D341Med (cell line): ENCODE results near the gene SPOCK1.

Source experiments
- DNase-seq: peaks from one replicate; pipeline ENCODE4 v3.0.0; 2012; ENCODE audit warnings: low spot score

Gene SPOCK1

DNA sequence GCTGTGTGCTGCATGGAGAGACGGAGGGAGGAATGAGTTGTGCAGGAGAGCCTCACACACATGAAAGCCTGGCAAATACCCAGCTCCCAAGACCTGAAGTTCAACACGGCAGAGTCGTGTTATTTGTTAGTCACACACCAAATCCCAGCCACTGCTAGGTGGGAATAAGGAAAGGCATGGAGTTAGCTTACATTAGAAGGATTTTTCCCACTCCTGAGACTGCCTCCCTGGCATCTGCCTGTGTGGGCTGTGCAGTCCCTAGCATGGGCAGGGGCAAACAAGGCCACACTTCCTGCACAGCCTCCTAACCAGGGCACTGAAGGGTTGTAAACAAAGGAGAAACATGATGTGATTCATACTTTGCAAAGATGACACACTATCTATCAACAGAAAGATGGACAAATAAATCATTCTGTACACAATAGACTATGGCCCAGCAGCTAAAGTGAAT, 306.8 kb downstream of the SPOCK1 start:
- DNase-seq: no peak

DNA sequence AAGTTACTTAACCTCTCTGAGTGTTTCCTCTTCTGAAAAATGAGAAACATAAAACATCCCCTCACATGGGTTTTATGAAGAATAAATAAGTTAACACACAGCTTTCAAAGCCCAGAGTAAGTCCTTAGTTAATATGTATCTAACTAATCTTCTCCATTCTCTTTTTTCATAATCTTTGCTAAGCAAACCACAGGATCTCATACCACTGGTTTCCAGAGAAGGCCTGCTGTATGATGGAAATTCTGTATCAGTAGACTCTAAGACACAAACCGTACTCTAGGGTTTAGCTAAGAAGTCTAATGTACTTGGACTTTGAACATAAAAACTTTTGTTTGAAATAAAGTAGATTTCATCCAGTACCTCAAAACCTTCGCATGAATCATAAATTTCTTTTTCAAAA, 307.9 kb downstream of the SPOCK1 start:
- no peak for DNase-seq

DNA sequence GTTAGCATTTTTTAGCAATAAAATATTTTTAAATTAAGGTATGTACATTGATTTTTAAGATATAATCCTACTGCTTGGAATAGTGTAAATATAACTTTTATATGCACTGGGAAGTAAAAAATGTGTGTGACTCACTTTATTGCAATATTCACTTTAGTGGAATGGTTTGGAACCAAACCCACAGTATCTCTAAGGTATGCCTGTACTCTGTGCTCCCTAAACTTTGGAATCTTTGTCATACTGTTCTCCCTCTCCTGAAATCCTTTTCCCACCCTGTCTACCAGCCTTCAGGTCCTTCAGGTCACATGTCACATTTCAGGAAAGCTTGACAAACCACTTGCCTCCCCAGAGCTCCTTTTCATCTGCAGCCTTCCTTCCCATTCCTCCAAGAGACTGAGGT, 308.7 kb downstream of the SPOCK1 start:
- no peak for DNase-seq

DNA sequence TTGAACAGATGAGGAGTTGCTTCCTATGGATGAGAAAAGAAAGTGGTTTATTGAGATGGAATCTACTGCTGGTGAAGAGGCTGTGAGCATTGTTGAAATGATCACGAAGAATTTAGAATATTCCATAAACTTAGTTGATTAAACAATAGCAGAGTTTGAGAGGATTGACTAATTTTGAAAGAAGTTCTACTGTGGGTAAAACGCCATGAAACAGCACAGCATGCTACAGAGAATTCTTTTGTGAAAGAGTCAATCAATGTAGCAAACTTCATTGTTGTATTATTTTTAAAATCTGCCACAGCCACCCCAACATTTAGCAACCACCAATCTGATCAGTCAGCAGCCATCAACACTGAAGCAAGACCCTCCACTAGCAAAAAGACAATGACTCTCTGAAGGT, 309.1 kb downstream of the SPOCK1 start:
- DNase-seq: no peak

DNA sequence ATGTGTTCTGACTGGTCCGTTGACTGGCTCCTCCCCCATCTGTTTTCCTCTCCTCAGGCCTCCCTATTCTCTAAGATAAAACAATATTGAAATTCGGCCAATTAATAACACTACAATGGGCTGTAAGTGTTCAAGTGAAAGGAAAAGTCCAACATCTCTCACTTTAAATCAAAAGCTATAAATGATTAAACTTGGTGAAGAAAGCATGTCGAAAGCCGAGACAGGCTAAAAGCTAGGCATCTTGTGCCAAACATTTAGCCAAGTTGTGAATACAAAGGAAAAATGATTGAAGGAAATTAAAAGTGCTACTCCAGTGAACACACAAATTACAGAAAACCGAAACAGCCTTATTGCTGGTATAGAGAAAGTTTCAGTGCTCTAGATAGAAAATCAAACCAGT, 310.6 kb downstream of the SPOCK1 start:
- no peak for DNase-seq

DNA sequence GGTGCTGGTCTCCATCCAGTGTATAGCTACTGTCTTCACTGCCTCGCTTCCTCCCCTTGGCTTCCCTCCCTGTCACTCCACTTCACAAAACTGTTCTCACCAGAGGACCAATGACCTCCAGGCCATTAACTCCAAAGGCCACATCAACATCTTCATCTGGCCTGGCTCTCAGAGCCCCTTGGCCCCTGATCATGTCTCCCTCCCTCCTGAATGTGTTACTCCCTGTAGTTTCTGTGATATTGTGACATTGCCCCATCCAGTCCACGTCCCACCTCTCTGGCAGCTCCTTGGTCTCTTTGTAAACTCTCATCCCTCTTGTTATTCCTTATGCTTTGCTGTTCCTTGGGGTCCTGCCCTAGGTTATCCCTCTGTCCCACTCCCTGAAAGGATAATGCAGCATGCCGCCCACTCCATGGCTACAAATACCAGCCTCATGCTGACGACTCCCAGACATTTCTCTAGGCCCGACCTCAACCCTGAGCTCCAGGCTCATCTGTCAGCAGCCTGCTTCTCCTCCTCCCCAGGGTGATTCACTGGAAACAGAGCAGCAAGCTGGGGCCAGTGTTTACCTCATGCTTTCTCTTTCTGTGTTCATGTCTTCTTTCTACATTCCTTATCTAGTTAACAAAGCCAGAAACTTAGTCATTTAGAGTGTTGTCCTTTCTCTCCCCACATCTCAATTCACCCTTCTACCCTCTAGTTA, 312.2 kb downstream of the SPOCK1 start:
- DNase-seq: no peak

DNA sequence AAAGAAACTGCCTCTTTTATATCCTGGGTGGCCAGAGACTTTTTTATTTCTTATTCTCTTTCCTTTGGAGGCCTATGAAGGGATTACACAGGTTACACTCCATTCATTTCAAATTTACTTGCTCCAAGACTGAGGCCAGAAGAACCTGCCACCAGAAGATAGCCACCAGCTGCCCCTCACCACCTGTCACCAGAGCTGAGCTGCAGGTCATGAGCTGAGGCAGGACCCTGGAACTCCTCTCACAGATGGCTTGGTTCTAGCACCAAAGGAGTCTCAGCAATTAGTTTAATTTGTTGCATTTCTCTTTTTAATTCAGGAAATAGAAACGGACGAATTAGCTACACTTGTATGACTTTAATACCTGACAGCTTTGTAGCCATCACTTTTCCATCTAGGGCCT, 313.9 kb downstream of the SPOCK1 start:
- DNase-seq: no peak

DNA sequence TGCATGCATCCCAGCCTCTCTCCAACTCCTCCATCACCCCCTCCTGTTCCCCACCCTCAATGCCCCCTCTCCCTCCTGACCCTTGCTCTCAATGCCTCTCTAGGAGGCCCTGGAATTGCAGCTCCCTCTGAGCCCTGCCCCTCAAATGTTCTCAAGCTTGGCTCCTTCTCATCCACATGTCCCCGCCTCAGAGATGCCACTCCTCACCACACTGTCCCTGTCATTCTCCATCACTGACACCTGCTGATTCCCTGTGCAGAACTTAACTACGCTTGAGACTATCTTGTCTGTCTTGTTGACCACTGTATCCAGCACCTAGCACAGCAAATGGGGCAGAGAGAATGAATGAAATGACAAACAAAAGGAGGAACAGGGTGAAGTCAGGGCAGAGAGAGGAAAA, 314.4 kb downstream of the SPOCK1 start:
- DNase-seq: no peak

DNA sequence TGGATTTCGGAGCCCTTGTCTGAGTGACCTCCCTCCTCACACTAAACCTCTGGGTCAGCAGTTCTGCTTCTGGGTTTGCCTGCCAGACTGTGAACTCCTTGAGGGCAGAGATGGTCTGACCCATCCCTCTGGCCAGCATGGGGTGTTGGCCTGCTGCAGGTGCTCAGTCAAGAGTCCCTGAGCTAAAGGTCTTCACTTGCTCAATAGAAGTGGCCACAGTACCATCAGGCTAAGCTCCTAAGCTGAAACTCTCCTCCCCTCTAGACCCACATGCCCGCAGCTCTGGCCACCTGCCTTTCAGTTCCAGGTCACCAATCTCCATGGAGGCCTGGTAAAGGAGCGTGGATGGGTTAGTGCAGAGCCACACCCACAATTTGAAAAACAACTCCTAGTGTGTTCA, 316.6 kb downstream of the SPOCK1 start:
- DNase-seq: no peak

DNA sequence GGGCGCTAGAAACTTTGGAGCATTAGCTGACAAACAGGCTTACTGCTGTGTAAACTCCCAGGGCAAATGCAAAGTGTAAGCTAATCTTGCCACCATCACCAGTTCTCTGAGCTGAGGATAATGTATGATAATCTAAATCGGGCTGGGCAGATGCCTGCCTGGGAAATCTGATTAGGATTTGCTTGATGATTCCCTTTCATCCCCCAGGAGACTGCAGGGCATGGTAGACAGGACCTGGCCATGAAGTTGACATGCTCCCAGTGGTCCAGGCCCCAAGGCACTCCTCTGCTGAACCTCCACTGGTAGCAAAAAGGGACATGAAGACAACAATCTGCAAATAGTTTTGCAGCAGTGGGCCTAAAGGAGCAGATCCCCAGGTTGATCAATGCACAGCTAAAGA, 317.5 kb downstream of the SPOCK1 start:
- peak; percentile 83 for DNase-seq

DNA sequence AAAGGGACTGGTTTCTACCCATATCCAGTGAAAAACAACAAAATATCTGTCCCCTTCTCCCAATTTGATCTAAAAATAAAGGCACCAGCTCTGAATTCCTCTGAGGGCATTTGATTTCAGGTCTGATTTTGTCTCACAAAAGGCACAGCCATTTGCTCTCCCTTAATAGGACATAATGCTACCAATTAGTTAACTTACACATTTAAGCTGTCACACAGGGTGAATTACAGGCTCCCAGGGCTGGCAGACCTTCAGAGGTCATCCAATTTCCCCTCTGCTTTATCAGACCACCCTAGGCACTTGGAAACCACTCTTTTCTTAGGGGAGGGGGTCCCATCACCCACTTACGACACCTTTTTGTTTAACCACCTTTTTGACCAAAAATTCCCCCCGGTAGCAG, 319.9 kb downstream of the SPOCK1 start:
- DNase-seq: no peak

DNA sequence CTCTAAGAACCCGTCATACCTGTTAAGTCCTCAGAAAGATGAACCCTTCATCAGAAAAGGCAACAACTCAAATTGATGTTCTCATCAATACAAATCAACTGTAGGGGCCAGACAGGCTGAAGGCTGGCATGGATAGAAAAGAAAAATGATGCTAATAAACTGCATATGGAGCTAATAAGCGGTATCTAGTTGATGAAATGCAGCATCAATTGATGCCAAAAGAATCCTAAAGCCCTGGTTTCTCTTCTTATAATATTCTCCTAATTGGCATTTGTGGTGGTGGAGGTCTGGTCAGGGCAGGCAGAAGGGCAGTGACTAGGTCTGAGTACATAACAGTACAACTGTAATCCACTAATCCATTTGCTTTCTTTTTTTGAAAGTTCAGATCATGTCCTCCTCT, 322.5 kb downstream of the SPOCK1 start:
- DNase-seq: no peak

DNA sequence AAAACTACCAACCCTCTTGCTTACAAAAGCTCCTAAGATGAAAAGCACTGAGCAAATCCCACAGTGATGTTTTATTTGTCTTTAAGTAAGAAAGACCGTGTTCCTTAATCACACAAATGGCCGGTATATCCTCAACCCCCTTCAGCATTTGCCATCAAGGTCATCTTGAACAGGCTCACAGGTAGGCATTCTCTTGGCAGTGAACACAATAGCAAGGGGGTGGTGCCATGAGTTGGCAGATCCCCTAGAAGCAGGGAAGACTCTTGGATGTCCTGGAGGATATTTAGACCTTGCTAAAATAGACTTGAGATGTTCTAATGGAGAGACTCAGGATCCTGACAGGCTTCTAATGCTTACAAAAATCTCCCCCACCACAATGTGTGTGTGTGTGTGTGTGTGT, 323.0 kb downstream of the SPOCK1 start:
- DNase-seq: no peak

DNA sequence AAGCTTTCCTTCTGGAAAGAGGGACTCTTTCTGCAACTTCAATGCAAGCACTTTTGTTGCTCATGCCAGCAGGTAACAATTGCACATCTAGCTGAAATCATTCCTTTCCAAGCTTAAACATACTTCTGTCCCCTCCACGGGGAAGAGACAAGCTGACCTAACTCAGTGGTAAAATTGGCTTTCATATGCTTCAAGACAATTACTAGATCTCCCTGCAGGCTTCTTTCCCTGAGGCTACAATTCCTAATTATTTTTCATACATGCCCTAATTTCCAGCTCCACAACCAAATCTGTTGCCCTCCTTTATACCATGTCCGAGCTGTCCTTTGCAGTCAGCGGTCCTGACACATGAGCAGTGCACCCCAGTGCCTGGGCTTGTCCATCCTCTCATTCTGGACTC, 324.9 kb downstream of the SPOCK1 start:
- DNase-seq: no peak

DNA sequence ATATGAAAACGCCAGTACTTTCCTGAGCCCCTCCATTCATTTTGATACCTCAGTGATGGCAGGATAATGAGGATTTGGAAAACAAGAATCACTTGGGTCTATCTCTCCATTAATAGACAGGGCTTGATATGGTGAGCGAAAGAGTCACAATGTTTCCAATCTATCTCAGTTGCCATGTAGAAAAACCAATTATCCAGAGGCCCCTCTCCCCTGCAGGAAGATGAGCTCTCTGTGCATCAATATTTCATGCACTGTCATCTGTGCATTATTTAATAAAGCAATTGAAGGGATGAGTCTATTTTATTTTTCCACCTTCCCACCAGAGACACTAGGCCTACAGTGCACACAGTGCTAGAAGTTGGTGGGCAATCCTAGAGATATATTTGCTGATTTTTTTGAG, 326.9 kb downstream of the SPOCK1 start:
- DNase-seq: no peak

DNA sequence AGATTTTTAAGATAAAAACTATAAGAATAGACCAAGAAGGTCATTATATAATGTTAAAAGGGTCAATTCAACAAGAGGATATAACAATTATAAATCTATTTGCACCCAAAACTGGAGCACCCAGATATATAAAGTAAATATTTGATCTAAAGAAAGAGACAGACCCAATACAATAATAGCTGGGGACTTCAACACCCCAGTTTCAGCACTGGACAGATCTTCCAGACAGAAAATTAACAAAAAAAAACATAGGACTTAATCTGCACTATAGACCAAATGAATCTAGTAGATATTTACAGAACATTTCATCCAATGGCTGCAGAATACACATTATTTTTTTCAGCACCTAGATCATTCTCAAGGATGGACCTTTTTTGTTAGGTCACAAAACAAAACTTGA, 331.9 kb downstream of the SPOCK1 start:
- DNase-seq: no peak

DNA sequence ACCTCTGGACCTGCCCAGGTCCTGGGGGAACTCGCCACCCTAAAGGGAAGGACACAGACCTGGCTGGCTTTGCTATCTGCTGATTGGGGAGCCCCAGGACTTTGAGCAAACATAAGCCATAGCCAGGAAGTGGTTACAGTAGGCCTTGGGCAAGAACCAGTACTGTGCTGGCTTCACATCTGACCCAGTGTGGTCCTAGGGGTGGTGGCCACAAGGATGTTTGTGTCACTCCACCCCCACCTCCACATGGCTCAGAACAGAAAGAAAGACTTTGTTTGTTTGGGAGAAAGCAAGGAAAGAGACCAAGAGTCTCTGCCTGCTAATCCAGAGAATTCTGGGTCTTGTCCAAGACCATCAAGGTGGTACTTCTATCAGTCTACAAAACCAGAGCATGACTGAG, 334.2 kb downstream of the SPOCK1 start:
- no peak for DNase-seq

DNA sequence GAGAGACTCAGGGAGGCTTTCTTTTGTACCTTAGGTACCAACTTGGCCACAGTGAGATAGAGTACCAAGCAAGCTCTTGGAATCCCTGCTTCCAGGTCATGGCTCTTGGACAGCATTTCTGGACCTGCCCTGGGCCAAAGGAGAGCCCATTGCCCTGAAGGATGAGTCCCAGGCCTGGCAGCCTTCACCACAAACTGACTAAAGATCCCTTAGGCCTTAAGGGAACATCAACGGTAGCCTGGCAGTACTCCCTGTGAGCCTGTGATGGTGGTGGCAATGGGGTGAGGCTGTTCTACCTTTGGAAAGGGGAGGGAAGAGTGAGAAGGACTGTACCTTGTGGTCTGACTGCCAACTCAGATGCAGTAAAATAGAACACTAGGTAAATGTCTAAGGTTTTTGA, 334.6 kb downstream of the SPOCK1 start:
- DNase-seq: no peak

DNA sequence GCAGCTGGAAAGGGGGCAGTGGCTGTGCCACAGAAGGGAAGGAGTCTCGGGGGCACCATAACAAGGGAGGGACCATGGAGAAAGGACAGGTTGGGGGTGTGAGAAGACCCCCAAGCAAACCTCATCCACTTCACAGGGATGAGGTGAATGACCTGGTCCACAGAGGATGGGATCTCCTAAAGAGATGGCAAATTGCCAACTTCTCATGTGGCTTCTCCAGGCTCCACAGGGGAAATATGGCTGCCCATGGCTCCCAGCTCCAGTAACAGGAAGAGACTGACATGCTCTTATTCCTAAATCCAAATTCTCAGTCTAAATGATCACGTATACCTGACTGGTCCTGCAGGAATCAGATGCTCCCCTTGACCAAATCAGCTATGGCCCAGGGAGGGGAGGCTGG, 340.4 kb downstream of the SPOCK1 start:
- no peak for DNase-seq

DNA sequence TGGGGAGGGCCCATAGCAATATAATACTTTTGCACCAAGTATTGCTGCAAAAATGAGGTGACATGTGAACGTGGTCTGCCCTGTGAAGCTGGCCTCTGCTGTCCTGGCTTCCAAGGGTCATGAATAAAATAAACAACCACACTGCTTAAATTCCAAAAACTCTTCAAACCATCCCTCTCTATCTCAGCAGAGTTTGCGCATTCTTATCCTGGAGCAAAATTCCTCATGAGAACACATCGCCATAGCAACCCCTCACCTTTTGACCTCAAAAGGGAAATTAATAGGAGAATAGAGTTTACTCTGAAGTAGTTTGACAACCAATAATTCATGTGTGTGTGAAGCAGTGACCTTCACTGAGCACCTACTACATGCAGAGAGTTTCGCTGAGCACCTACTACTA, 342.9 kb downstream of the SPOCK1 start:
- no peak for DNase-seq

DNA sequence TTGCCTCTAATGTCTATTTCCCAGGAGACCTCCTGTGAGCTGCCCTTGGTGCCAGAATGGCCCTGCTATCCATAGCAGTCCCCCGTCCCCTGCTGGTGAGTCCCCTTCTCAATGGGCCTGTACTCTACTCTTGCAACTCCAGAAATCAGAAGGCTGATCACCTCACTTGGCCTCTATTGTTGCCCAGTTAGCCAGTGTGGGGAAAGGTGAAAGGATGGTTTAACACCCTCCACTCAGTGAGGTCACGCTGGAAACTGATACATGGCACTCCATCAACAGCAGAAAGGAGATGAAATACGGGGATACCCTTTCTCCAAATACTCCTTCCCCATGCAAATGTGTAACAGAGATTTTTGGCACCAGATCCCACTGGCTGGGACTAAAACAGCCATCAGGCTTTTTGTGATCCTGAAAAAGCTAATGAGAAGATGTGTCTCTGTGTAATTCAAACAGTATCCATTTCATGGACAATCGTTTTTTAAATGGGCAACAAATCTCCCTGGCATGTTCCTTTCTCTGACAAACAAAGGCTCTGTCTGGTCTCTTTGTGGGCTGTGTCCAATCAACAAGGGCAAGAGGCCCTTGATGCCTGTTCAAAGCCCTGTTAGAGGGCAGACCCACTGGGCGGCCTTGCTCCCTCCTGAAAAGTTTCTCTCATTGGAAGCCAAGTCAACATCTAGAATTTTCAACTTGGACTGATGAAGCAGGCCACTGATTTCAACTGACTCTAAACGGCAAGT, 343.7 kb downstream of the SPOCK1 start:
- no peak for DNase-seq

DNA sequence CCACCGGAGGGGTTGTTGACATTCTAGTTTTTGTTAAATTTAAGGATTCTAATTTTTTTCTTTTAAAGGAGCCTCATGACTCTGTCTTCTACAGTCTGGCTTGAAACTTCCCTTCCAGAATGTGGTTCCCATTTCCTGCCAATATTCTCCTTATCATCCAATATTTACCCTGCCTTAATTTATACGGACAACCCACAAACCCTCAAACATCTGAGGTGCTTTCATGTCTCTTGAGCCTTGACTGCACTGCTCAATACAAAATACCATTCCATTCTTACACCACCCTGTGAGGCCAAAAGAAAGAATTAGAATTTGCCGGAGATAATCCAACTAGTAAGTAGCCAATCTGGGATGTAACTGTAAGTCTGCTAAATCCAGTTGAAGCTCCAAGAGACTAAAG, 346.5 kb downstream of the SPOCK1 start:
- DNase-seq: no peak

DNA sequence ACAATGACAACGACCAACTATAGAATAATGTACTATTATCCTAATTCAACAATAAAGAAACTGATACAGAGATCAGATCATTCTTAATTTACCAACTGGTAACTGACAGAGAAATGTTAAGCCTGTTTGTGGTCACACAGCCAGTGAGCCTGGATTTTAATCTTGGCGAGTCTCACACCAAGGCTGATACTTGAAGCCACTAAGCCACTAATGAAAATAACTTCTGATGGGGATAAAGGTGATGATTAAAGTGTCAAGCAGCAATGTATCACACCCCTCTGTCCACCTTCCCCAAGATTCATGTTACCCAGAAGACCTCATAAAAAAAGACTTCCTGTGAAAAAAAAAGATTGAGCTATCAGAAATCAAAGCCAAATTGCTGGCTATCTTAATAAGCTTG, 350.5 kb downstream of the SPOCK1 start:
- no peak for DNase-seq

DNA sequence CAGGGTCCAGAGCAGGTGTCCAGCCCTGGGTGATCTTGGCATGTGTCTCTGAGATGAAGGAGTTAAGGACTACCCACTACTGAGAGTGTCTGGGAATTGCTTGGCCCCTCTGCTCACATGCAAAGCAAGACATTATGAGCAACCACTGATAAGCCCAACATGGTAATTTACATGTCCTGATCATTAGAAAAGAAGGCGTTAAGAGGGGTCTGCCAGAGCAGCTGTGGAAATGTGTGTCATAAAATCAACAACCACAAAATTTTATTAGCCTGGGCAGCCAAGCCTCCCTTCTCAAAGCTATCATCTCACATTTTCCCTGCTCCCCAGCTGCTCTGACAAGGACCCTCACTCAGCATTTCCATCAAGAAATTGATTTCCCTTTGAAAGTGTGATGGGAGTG, 351.0 kb downstream of the SPOCK1 start:
- no peak for DNase-seq
